ENCODE measurements around the gene FADD.

The FADD gene

GRCh38 chr11:70202920-70203750 lies at the start of gene FADD:
Gene FADD (plus strand): TSS chr11:70203296. CDS start chr11:70203460, 164 bp downstream.
- peak; percentile 88 to 89 for DNase-seq

GRCh38 chr11:70155386-70155785 lies 47.7 kb upstream of the FADD start:
- DNase-seq = no peak

- no peak for DNase-seq
Measured at GRCh38 chr11:70156291-70157037, 46.6 kb upstream of the FADD start.

GRCh38 chr11:70158201-70158600 lies 44.9 kb upstream of the FADD start:
- no peak for DNase-seq

- DNase-seq = no peak
Measured at GRCh38 chr11:70158757-70159389, 44.2 kb upstream of the FADD start.

- no peak for DNase-seq
Measured at GRCh38 chr11:70159627-70160570, 43.2 kb upstream of the FADD start.

GRCh38 chr11:70161043-70161625 lies 42.0 kb upstream of the FADD start:
- DNase-seq = no peak

- no peak for DNase-seq
Measured at GRCh38 chr11:70164705-70165104, 38.4 kb upstream of the FADD start.

- DNase-seq = no peak
Measured at GRCh38 chr11:70167120-70167519, 36.0 kb upstream of the FADD start.

GRCh38 chr11:70167723-70168404 lies 35.2 kb upstream of the FADD start:
- no peak for DNase-seq

- DNase-seq = no peak
Measured at GRCh38 chr11:70168405-70168754, 34.7 kb upstream of the FADD start.

- no peak for DNase-seq
Measured at GRCh38 chr11:70169127-70169526, 34.0 kb upstream of the FADD start.

- no peak for DNase-seq
Measured at GRCh38 chr11:70169632-70170031, 33.5 kb upstream of the FADD start.

- no peak for DNase-seq
Measured at GRCh38 chr11:70170596-70171210, 32.4 kb upstream of the FADD start.

GRCh38 chr11:70173018-70173417 lies 30.1 kb upstream of the FADD start:
- no peak for DNase-seq

- DNase-seq = no peak
Measured at GRCh38 chr11:70174547-70175235, 28.4 kb upstream of the FADD start.

GRCh38 chr11:70175236-70175698 lies 27.8 kb upstream of the FADD start:
- DNase-seq = no peak

GRCh38 chr11:70176940-70177689 lies 26.0 kb upstream of the FADD start:
- DNase-seq = peak; percentile 58 to 70

- no peak for DNase-seq
Measured at GRCh38 chr11:70180906-70181305, 22.2 kb upstream of the FADD start.

- DNase-seq = no peak
Measured at GRCh38 chr11:70182266-70182665, 20.8 kb upstream of the FADD start.
